ENCODE measurements around the gene COL20A1.

DNA sequence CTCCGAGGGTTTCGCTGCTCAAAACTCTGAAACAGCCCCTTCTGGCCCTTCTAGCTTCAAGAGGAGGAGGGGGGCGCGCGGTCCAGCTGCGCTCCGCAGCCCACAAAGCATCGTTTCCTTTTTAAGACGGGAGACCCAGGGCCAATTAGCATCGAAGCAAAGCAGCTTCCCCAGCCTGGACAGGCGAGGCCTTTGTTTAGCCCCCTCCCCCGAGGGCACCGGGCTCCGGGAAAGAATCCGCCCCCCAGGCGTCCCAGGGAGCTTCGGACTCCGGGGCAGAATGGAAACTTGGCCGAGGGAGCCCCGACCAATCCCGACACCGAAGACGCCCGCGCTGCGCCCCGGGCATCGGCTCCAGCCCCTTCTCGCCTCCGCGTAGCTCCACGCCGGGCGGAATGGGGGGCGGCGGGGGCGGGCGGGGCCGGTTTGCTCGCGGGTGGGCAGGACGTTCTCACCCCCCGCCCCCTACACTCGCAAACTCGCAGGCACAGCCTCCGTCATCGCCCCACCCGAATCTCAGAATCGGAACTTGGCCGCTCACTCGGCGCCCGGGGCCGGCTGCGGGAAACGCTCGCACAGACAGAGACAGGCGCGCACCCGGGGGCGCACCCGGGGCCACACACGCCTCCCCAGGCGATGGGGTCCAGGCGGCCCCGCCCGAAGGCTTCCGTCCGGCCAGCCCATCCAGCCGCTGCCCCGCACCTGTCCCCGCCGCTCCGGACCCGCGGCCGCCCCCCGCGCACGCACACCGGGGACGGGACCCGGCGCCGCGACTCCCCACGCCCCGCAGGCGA lies 39.4 kb upstream of the COL20A1 start:
- TF ChIP-seq, protein P1, sequence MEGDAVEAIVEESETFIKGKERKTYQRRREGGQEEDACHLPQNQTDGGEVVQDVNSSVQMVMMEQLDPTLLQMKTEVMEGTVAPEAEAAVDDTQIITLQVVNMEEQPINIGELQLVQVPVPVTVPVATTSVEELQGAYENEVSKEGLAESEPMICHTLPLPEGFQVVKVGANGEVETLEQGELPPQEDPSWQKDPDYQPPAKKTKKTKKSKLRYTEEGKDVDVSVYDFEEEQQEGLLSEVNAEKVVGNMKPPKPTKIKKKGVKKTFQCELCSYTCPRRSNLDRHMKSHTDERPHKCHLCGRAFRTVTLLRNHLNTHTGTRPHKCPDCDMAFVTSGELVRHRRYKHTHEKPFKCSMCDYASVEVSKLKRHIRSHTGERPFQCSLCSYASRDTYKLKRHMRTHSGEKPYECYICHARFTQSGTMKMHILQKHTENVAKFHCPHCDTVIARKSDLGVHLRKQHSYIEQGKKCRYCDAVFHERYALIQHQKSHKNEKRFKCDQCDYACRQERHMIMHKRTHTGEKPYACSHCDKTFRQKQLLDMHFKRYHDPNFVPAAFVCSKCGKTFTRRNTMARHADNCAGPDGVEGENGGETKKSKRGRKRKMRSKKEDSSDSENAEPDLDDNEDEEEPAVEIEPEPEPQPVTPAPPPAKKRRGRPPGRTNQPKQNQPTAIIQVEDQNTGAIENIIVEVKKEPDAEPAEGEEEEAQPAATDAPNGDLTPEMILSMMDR (tag by site-specific recombination; IDR thresholded peaks at IDR 0.05), result no peak
- TF ChIP-seq, protein P2, sequence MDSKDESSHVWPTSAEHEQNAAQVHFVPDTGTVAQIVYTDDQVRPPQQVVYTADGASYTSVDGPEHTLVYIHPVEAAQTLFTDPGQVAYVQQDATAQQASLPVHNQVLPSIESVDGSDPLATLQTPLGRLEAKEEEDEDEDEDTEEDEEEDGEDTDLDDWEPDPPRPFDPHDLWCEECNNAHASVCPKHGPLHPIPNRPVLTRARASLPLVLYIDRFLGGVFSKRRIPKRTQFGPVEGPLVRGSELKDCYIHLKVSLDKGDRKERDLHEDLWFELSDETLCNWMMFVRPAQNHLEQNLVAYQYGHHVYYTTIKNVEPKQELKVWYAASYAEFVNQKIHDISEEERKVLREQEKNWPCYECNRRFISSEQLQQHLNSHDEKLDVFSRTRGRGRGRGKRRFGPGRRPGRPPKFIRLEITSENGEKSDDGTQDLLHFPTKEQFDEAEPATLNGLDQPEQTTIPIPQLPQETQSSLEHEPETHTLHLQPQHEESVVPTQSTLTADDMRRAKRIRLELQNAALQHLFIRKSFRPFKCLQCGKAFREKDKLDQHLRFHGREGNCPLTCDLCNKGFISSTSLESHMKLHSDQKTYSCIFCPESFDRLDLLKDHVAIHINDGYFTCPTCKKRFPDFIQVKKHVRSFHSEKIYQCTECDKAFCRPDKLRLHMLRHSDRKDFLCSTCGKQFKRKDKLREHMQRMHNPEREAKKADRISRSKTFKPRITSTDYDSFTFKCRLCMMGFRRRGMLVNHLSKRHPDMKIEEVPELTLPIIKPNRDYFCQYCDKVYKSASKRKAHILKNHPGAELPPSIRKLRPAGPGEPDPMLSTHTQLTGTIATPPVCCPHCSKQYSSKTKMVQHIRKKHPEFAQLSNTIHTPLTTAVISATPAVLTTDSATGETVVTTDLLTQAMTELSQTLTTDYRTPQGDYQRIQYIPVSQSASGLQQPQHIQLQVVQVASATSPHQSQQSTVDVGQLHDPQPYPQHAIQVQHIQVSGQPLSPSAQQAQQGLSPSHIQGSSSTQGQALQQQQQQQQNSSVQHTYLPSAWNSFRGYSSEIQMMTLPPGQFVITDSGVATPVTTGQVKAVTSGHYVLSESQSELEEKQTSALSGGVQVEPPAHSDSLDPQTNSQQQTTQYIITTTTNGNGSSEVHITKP (tag by site-specific recombination; IDR thresholded peaks at IDR 0.05), result no peak
- TF ChIP-seq, protein P3, sequence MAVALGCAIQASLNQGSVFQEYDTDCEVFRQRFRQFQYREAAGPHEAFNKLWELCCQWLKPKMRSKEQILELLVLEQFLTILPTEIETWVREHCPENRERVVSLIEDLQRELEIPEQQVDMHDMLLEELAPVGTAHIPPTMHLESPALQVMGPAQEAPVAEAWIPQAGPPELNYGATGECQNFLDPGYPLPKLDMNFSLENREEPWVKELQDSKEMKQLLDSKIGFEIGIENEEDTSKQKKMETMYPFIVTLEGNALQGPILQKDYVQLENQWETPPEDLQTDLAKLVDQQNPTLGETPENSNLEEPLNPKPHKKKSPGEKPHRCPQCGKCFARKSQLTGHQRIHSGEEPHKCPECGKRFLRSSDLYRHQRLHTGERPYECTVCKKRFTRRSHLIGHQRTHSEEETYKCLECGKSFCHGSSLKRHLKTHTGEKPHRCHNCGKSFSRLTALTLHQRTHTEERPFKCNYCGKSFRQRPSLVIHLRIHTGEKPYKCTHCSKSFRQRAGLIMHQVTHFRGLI (tag by site-specific recombination; IDR thresholded peaks at IDR 0.05), result no peak
- TF ChIP-seq, protein P4, sequence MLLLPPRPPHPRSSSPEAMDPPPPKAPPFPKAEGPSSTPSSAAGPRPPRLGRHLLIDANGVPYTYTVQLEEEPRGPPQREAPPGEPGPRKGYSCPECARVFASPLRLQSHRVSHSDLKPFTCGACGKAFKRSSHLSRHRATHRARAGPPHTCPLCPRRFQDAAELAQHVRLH (tag by site-specific recombination; IDR thresholded peaks at IDR 0.05), result no peak
- no peak for TF ChIP-seq ZNF16 (tag by site-specific recombination; IDR thresholded peaks at IDR 0.05; ENCODE audit: low read depth)
- TF ChIP-seq, protein P5, sequence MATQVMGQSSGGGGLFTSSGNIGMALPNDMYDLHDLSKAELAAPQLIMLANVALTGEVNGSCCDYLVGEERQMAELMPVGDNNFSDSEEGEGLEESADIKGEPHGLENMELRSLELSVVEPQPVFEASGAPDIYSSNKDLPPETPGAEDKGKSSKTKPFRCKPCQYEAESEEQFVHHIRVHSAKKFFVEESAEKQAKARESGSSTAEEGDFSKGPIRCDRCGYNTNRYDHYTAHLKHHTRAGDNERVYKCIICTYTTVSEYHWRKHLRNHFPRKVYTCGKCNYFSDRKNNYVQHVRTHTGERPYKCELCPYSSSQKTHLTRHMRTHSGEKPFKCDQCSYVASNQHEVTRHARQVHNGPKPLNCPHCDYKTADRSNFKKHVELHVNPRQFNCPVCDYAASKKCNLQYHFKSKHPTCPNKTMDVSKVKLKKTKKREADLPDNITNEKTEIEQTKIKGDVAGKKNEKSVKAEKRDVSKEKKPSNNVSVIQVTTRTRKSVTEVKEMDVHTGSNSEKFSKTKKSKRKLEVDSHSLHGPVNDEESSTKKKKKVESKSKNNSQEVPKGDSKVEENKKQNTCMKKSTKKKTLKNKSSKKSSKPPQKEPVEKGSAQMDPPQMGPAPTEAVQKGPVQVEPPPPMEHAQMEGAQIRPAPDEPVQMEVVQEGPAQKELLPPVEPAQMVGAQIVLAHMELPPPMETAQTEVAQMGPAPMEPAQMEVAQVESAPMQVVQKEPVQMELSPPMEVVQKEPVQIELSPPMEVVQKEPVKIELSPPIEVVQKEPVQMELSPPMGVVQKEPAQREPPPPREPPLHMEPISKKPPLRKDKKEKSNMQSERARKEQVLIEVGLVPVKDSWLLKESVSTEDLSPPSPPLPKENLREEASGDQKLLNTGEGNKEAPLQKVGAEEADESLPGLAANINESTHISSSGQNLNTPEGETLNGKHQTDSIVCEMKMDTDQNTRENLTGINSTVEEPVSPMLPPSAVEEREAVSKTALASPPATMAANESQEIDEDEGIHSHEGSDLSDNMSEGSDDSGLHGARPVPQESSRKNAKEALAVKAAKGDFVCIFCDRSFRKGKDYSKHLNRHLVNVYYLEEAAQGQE (tag by site-specific recombination; IDR thresholded peaks at IDR 0.05), result no peak
- TF ChIP-seq SALL2 (tag by site-specific recombination; IDR thresholded peaks at IDR 0.05; ENCODE audit: borderline replicate concordance), result no peak
- no peak for TF ChIP-seq ZNF354C (tag by site-specific recombination; IDR thresholded peaks at IDR 0.05; ENCODE audit: borderline replicate concordance, low read depth)
- 0 out of 2 replicates have a peak, but pooled peaks have one; percentile 25 for TF ChIP-seq ZNF335 (tag by site-specific recombination; conservative IDR thresholded peaks at IDR 0.05)
- TF ChIP-seq ZBTB17 (tag by site-specific recombination; IDR thresholded peaks at IDR 0.05), result no peak
- TF ChIP-seq SP7 (tag by site-specific recombination; IDR thresholded peaks at IDR 0.05), result no peak
- TF ChIP-seq ZNF221 (tag by site-specific recombination; IDR thresholded peaks at IDR 0.05; ENCODE audit: borderline replicate concordance), result no peak

All from HEK293 (cell line).